SK-N-SH treated with all-trans-retinoic acid at 6 μM for 48 hours (cell line): ENCODE measurements around the gene TBCCD1.

Source experiments
- PPARA ChIP-seq: fragments of 250-450 bp; sonication (Bioruptor Pico); IDR thresholded peaks from 2 replicates; pipeline ENCODE4 v1.5.0; 2020; ENCODE audit warnings: mild to moderate bottlenecking, borderline replicate concordance
- ZFP3 ChIP-seq: fragments of 250-450 bp; sonication (Bioruptor Pico); IDR thresholded peaks from 2 replicates; pipeline ENCODE4 v1.5.0; 2020; ENCODE audit warnings: mild to moderate bottlenecking, moderate library complexity
- TF ChIP-seq, protein P1 (sequence below): fragments of 250-450 bp; sonication (Bioruptor Pico); IDR thresholded peaks from 2 replicates; pipeline ENCODE4 v1.5.0; 2020; ENCODE audit warnings: mild to moderate bottlenecking, moderate library complexity

DNA sequence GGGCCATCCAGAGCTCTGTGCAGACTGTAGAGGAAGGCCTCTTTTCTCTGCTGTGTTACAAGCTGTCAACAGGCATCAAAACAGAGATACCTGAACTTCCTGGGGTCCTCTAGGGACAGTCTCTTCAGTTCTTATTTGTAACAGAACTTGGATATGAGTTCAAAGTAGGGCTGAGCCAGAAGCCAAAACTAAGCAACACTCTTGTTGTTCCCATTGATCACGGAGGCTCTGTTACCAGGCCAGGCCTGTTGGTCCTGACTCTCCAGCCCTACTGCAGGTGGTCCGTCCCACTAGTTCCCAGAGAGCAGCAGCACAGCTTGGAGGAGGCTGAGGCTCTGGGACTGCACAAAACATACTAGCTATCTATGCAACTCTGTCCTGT is 32.6 kb upstream of the TBCCD1 start:
- TF ChIP-seq, protein P1, sequence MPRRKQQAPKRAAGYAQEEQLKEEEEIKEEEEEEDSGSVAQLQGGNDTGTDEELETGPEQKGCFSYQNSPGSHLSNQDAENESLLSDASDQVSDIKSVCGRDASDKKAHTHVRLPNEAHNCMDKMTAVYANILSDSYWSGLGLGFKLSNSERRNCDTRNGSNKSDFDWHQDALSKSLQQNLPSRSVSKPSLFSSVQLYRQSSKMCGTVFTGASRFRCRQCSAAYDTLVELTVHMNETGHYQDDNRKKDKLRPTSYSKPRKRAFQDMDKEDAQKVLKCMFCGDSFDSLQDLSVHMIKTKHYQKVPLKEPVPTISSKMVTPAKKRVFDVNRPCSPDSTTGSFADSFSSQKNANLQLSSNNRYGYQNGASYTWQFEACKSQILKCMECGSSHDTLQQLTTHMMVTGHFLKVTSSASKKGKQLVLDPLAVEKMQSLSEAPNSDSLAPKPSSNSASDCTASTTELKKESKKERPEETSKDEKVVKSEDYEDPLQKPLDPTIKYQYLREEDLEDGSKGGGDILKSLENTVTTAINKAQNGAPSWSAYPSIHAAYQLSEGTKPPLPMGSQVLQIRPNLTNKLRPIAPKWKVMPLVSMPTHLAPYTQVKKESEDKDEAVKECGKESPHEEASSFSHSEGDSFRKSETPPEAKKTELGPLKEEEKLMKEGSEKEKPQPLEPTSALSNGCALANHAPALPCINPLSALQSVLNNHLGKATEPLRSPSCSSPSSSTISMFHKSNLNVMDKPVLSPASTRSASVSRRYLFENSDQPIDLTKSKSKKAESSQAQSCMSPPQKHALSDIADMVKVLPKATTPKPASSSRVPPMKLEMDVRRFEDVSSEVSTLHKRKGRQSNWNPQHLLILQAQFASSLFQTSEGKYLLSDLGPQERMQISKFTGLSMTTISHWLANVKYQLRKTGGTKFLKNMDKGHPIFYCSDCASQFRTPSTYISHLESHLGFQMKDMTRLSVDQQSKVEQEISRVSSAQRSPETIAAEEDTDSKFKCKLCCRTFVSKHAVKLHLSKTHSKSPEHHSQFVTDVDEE (CRISPR knock-in tag): no peak
- no peak for TF ChIP-seq ZFP3
- no peak for TF ChIP-seq PPARA (CRISPR knock-in tag)
